22Rv1 (cell line): ENCODE measurements around the gene HLA-E.

Experiments
- CTCF ChIP-seq: fragments of 450-650 bp; IDR thresholded peaks from 2 replicates; pipeline ENCODE4 v1.5.1; 2017; ENCODE audit warnings: mild to moderate bottlenecking
- ZFX ChIP-seq: fragments of 450-650 bp; IDR thresholded peaks from 2 replicates; pipeline ENCODE4 v1.6.1; 2017; ENCODE audit warnings: antibody characterized with exemption, borderline replicate concordance

DNA sequence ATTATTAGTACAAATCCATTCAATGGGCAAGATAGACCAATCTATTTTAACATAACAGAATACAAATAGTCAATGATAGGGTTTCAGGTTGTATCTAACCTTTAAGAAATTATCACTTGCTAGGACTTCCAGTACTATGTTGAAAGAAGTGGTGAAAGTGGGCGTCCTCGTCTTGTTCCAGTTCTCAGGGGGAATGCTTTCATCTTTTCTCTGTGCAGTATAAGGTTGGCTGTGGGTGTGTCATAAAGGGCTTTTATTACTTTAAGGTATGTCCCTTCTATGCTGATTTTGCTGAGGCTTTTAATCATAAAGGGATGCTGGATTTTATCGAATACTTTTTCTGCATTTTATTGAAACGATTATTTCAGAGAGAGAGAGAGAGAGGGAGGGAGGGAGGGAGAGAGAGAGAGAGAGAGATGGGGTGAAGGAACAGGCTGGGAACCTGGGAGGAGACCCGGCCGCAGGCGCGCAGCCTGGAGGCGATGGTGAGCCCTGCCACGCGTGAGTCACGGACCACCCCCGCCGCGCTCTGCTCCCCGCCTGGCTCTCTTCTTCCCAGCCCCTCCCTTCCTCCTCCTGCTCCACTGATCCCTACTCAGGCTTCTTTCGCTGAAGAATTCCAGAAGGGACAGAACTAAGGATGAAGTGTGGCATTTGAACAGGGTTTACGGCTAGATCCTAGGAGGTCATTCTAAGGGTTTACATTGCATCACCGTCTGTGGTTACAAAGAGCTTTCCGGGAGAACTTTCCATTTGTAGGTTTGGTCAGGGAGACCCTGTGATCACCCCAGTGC, 45.5 kb upstream of the HLA-E start:
- TF ChIP-seq CTCF: no peak
- no peak for TF ChIP-seq ZFX
